Ascending aorta (tissue), 2 donors: Measurements from ENCODE around the gene ARL5C. TPM values are rescaled to one million over a fixed set of nuclear protein-coding genes. Genes with fewer than 3 reads are reported as not detected.
"Not testable (repeated sequence)": the region's sequence is repeated elsewhere in the genome, so short reads cannot be mapped to it uniquely, and the experiment has no call there.

ENCODE experiments used
- DNase-seq, 2 donors: peaks; one replicate each; pipeline ENCODE4 v3.0.0-alpha.2; 2019; ENCODE audit warnings: low spot score in 2 of 2
- H3K27ac ChIP-seq, 2 donors: fragments of 200-600 bp; sonication (generic); one replicate each; pipeline ENCODE4 v1.5.1; 2016 to 2017; ENCODE audit warnings: mild to moderate bottlenecking in 1 of 2
- H3K27me3 ChIP-seq: fragments of 200-600 bp; sonication (generic); one replicate; pipeline ENCODE4 v1.5.1; 2017
- H3K36me3 ChIP-seq, 2 donors: fragments of 200-600 bp; sonication (generic); one replicate each; pipeline ENCODE4 v1.5.1; 2016
- H3K4me1 ChIP-seq, 2 donors: fragments of 200-600 bp; sonication (generic); one replicate each; pipeline ENCODE4 v1.5.1; 2016 to 2017; ENCODE audit warnings: mild to moderate bottlenecking in 1 of 2
- H3K4me3 ChIP-seq, 2 donors: fragments of 200-600 bp; sonication (generic); one replicate each; pipeline ENCODE4 v1.5.1; 2016 to 2017; ENCODE audit warnings: mild to moderate bottlenecking in 1 of 2
- H3K9me3 ChIP-seq, 2 donors: fragments of 200-600 bp; sonication (generic); one replicate each; pipeline ENCODE4 v1.5.1; 2016
- intact Hi-C: fragments of 100-400 bp; cut with DNase I; formaldehyde crosslinking; loops from one replicate; pipeline ENCODE4 v1.15.1; 2023
- total RNA-seq: library from RNA; depleted of rRNA; stranded (reverse); fragments of >200 nt; gene quantifications from one replicate; pipeline ENCODE4 v1.1.0, GENCODE V29; 2016
- TF ChIP-seq, protein P1 (sequence below), 3 experiments: fragments of 200-600 bp in 2 of 3; fragments of 450-650 bp in 1 of 3; sonication (generic) in 2 of 3; IDR thresholded peaks; one replicate each; pipeline ENCODE4 v1.5.1; 2016 to 2019; ENCODE audit warnings: antibody characterized with exemption in 3 of 3, mild to moderate bottlenecking in 1 of 3, moderate library complexity in 1 of 3

ARL5C gene
- total RNA-seq, 1 donor from 2014 or later, result not detected

DNA sequence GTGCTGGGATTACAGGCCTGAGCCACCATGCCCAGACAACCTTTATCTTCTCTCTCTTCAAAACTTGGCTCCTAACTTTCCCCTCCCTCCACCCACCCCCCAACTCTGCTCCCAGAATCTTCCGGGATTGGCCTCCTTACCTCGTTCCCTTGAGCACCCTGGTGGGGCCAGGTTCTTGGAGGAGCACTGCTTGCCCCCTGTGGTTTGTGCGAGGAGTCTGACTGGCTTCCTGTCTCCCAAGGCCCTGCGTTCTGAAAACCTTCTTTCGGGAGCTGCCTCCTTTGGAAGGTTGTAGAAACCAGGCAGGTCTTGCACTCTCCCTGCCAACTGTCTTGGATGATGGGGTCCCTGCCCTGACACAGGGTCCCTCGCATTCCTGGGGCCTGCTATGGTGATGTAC lies 34.3 kb downstream of the ARL5C start:
- Histone ChIP-seq H3K9me3 (no peaks in the 10 kb centered on the region), H3K27me3 (no peaks in the 10 kb centered on the region), H3K4me3 (no peak overlapping the region), H3K27ac (no peak overlapping the region), H3K4me1 (no peaks in the 10 kb centered on the region), H3K36me3 (no peaks in the 10 kb centered on the region)
- DNase-seq, result no peak
- intact Hi-C loops, result no loop called here
- TF ChIP-seq, protein P1, sequence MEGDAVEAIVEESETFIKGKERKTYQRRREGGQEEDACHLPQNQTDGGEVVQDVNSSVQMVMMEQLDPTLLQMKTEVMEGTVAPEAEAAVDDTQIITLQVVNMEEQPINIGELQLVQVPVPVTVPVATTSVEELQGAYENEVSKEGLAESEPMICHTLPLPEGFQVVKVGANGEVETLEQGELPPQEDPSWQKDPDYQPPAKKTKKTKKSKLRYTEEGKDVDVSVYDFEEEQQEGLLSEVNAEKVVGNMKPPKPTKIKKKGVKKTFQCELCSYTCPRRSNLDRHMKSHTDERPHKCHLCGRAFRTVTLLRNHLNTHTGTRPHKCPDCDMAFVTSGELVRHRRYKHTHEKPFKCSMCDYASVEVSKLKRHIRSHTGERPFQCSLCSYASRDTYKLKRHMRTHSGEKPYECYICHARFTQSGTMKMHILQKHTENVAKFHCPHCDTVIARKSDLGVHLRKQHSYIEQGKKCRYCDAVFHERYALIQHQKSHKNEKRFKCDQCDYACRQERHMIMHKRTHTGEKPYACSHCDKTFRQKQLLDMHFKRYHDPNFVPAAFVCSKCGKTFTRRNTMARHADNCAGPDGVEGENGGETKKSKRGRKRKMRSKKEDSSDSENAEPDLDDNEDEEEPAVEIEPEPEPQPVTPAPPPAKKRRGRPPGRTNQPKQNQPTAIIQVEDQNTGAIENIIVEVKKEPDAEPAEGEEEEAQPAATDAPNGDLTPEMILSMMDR (IDR thresholded peaks at IDR 0.05), result no peak

GRCh38 chr17:39130205-39130604 lies 35.8 kb downstream of the ARL5C start:
- H3K9me3 ChIP-seq, result no peaks in the 10 kb centered on the region
- no peaks in the 10 kb centered on the region for H3K36me3 ChIP-seq
- H3K4me1 ChIP-seq, result no peaks in the 10 kb centered on the region
- no peak overlapping the region for H3K4me3 ChIP-seq
- intact Hi-C loops, result no loop called here
- H3K27ac ChIP-seq, result no peak overlapping the region
- no peaks in the 10 kb centered on the region for H3K27me3 ChIP-seq
- TF ChIP-seq, protein P1 (IDR thresholded peaks at IDR 0.05), result no peak
- no peak for DNase-seq

- H3K4me3 ChIP-seq, H3K4me1 ChIP-seq, H3K27ac ChIP-seq, DNase-seq, H3K36me3 ChIP-seq, H3K27me3 ChIP-seq, H3K9me3 ChIP-seq, intact Hi-C loops: not testable (repeated sequence)
Observed at GRCh38 chr17:39129544-39129943, 36.4 kb downstream of the ARL5C start.

DNA sequence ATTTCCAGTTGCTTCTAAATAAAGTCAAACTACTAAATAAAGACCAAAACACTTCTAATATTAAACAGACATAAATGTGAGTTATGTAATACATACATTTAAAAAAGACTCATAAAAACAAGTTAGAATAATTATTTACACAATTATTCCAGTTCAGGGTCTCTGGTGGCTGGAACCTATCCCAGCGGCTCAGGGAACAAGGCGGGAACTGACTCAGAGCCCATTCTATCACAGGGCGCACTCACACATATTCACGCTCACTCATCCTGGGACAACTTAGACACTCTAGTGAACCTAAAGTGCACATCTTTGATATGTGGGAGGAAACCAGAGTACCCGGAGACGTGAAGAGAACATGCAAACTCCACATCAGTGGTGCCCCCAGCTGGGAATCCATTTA lies 39.5 kb downstream of the ARL5C start:
- no peak overlapping the region for H3K4me3 ChIP-seq
- intact Hi-C loops, result no loop called here
- no peaks in the 10 kb centered on the region for H3K36me3 ChIP-seq
- no peaks in the 10 kb centered on the region for H3K9me3 ChIP-seq
- H3K27ac ChIP-seq, result no peak overlapping the region
- TF ChIP-seq, protein P1 (IDR thresholded peaks at IDR 0.05), result no peak
- H3K27me3 ChIP-seq, result no peaks in the 10 kb centered on the region
- peaks cover 0 to 2% of the 10 kb centered on the region in 2 donors for H3K4me1 ChIP-seq
- no peak for DNase-seq

GRCh38 chr17:39125143-39125875 lies 40.7 kb downstream of the ARL5C start:
- intact Hi-C loops, result no loop called here
- no peak for DNase-seq
- Histone ChIP-seq H3K4me1 (peaks cover 0 to 2% of the 10 kb centered on the region in 2 donors), H3K4me3 (no peak overlapping the region), H3K27ac (no peak overlapping the region), H3K9me3 (no peaks in the 10 kb centered on the region), H3K36me3 (no peaks in the 10 kb centered on the region), H3K27me3 (no peaks in the 10 kb centered on the region)
- TF ChIP-seq, protein P1 (IDR thresholded peaks at IDR 0.05), result no peak

DNA sequence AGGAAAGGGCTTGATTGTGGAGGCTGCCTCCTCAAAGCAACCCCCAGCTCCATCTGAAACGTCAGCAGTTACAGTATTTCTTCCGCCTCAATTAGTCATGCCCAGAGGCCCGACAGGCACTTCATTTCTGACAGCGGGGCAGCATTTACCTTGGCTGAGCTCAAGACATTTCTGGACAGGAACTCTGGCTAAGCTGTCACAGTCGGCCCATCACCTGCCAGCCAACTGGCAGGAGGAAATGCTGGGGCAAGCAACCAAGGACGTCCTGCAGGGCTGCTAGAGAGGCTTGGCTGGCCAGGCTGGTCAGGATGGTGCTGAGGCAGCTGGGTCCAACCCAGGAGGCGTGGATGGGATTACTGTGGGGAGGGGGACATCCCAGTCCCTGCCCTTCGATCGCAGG lies 42.3 kb downstream of the ARL5C start:
- TF ChIP-seq, protein P1 (IDR thresholded peaks at IDR 0.05), result no peak
- no peaks in the 10 kb centered on the region for H3K27me3 ChIP-seq
- intact Hi-C loops, result no loop called here
- H3K27ac ChIP-seq, result no peak overlapping the region
- peaks cover 0 to 2% of the 10 kb centered on the region in 2 donors for H3K4me1 ChIP-seq
- DNase-seq, result no peak
- H3K4me3 ChIP-seq, result no peak overlapping the region
- no peaks in the 10 kb centered on the region for H3K36me3 ChIP-seq
- no peaks in the 10 kb centered on the region for H3K9me3 ChIP-seq
